ENCODE results near the gene AMPD3.

The AMPD3 gene

DNA sequence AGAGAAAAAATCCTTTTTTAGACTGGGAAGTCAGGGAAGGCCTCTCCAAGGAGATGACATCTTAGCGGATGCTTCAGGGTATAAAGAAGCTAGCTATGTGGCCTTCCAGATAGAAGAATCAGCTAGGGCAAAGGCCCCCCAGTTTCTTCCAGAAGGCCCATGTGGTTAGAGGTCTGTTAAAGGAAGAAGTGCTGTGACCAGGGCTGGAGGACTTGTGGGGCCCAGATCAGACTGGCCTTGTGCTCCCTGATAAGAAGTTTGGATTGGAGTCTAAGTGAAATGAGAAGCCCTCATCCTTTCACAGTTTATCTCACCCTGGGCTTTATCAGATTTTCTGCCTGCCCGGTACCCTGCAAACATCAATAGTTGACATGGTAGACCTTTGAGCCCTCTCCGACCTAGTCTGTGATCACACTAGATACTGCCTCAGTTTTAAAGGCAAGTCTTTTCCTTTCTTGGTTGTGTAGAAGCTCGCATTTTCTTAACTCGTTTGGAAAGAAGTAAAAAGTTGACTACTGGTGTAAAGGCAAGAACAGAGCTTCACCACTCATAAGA lies 7.8 kb downstream of the AMPD3 start:
- no peak for DNase-seq

DNA sequence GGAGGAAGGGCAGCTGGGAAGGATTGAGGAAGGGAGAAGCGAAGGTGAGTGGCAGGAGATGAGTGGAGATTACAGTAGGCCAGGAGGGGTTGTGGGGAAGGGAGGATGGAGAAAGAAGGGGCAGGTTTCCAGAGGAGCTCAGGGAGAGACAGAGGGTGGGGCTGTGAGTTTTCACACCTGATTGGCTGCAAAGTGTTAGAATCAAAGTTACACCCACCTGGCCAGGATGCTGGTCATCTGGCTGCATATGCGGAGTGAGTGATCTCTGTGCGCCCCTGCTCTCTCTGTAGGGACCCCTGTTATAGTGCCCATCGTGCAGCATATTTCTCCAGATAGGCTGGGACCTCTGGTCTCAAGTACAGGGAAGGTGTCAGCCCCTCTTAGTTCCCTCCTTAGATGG lies 18.3 kb downstream of the AMPD3 start:
- peak; percentile 14 for DNase-seq

DNA sequence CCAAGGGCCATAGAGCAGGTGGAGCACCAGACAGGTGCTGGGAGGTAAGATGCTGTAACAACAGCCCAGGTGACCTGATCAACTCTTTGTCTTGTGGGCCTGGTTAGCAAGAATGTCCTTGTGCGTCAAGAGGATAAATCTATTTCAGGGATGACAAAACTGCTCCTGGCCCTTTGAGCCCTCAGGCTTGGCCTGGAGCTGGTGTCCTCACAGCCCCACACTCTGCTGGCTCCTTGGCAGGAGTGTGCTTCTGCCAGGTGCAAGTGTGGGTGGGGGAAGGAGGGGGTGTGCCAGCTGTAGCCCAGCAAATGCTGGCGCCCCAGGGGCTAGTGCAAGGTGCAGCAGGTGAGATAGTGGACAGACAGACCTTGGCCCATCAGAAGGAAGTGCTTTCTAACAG lies 19.5 kb downstream of the AMPD3 start:
- DNase-seq: no peak

DNA sequence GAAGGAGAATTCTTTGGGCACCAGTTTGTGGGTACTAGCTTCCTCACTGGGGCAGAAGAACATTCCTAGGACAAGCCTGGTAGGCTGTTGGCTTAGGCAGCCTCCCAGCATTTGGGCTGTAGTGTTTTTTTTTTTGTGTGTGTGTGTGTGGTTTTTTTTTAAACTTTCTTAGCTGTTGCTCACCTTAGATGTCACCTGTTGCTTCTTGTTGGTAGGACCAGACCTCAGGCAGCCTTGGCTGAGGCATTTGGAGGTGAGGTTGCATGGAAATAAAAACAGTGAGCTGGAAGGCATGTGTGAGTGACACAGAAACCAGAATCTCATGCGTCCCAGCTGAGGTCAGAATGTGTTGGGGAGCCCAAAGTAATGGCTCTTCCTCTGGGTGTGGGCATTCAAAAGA lies 21.3 kb downstream of the AMPD3 start:
- DNase-seq: no peak

DNA sequence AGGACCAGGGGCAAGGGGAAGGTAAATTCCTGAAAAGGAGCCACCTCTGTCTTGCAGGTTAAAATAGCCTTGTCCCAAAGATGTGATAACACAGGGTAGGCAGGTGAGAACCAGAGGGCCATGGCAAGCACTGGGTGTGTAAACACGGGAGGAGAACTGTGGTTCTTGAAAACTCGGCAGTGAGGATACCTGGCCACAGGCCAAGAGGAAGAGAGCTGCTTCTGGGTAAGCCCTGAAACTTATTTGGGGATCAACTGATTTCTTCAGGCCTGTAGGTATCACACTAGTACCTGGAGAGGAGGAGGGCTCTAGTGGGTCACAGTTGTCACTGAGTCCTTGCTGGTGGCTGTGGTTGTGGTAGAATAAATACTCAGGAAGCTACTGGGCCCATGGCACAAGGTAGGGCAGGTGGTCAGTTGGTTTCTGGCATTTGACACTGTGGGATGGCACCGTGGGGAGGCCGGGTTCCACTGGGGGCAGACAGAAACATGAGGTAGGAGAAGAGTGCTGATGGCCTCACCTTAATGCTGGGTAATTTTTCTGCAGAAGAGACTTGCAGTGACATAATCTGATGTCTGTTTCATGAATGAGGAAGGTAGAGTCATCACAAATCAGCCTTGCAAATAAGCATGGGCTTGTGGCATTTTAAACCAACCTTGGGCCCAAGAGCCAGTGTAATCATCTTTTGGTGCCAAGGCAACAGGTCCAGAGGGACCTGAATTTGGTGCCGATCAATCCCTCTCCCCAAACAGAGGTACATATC lies 22.0 kb downstream of the AMPD3 start:
- DNase-seq: no peak

DNA sequence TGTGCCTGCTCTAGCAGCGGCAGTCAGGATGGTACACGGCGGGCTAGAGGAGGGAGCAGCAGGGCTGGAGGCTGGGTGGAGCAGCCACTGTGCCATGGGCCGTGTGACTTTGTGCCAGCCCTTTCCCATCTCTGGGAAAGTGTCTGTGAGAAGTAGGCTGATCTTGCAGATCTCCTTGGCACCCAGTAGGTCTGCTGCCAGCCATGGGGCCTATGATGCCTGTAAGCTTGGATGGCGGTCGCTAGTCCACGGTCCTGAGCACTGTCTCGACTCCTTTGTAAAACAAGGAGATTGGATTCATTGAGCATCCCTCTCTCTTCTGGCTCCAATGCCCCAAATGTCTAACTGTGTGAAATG lies 22.6 kb downstream of the AMPD3 start:
- DNase-seq: no peak

DNA sequence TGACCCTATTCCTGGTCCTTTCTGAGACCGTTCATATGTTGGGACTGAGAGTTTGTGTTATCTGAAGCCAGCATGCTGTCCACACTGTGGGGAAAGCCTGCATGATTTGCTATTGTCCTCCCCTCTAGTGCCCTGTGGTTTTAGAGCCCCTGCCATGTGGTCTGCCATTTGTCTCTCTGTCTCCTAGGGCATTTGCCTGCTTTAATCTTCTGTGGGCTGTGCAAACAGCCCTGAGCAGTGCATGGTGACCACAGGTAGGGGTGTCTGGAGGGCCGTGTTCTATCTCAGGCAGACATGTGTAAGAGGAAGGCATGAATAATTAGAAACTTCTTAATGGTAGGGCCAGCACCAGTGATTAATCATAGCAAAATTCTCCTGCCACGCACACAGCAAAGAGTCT lies 23.0 kb downstream of the AMPD3 start:
- DNase-seq: no peak

DNA sequence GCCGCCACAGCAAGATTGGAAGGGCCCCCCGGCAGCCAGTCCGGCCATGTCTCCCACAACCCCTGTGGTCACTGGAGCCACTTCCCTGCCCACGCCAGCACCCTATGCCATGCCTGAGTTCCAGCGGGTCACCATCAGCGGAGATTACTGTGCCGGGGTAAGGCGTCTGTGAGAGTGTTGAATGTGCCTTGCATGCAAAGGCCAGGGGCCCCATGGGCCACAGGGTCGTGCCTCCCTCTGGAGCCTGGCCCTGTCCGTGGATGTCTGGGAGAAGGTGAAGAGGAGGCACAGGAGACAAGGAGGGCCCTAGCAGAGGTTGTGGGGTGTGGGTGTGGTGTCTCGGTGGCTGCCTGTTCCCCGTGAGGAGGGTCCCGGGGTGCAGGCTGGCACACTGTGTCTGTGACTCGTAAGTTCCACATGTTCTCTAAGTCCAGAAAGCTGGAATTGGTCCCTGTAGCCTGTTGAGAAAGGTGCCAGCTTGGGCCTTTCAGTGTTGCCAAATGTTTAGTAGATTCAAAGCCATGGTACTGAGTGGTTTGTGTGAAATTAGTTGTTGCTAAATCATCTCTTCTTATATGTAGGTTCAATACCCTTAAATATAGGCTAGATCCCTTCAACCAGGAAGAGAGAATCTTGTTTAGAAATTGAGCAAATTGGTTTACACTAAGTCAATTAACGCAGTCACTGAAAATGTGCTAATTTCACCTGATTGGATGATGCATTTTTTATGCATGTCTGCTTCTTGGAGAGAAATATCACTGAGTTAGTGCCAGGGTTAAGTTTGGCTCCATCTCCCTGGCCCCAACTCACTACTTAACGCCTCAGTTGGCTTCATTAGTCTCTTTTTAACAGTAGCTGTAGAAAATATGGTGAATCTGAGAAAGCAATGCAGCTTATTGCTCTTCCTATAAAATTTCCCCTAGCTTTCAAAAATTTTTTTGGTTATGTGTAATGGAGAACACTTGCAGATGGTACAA lies 23.8 kb downstream of the AMPD3 start:
- DNase-seq: no peak

DNA sequence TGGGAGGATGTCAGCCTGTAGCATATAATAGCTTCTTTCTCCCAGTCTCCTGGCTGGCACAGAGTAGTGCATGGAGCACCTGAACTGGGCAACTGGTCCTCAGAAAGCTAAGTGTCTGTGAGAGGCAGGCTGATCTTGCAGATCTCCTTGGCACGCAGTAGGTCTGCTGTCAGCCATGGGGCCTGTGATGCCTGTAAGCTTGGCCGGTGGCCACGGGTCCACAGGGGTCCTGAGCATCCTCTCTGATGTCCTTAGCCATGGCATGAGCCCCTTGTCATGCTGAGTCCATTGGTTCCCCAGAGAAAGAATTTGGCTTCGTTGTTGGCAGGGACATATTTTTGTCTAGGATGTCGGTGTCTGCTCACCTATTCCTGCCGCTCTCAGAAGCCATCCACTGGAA lies 25.0 kb downstream of the AMPD3 start:
- no peak for DNase-seq

DNA sequence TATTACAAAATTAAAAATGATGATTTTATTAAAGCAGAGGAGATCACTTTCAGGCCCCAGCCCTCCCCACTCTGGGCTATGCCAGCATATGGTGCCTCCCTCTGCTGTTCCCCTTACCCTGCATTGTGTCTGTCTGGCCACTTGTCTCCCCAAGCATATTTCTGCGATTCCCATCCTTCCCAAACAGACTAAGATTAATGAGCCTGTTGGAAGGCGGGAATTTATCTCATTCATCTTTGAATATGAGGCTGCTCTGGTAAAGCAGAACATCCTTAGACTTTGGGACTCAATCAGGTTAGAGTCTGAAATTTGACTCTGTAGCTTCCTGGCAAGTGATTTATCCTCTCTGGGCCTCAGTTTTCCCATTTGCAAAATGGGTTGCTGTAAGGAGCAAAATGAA lies 25.7 kb downstream of the AMPD3 start:
- DNase-seq: no peak

DNA sequence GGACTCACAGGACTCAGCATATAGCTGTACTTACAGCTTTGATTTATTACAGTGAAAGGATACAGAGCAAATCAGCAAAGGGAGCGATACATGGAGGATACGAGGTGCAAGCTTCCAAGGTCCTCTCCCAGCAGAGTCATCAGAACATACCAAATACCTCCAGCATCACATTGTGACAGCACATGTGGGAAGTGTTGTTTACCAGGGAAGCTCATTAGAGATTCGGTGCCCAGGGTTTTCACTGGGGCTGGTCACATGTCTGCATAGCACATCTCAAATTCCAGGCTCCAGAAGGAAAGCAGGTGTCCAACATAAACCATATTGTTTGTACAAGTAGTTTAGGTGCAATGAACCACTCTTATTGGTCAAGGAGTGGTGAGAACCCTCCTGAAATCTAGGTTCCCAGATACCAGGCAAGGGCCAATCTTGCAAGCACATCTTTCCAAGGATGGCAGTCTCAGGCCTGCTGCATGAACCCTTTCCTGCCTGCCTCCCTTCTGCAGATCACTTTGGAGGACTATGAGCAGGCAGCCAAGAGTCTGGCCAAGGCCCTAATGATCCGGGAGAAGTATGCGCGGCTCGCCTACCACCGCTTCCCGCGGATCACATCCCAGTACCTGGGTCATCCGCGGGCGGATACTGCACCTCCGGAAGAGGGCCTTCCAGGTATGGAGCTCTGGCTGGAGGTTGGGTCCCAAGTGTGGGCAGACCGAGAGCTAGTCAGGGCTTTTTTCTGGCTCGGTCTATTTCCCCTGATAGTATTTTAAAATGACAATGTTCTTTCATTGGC lies 26.7 kb downstream of the AMPD3 start:
- peak; percentile 22 for DNase-seq

DNA sequence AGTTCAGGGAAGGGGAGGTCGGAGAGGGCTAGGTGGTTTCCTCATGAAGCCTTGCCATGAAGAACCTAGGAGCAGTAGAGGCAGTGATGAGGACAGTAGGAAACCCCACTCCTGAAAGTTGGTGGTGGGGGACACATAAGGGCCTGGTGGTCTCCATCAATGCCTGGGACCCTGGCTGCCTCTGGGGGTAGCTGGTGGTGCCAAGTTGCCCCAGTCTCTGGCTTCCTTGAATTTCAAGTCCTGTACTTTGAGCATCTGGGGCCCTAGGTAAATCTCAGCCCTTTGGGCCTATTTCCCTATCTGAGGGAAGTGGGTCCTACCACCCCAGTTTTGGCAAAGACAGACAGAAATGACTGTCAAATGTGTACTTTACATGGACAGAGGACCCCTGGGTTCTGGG lies 28.1 kb downstream of the AMPD3 start:
- DNase-seq: no peak

DNA sequence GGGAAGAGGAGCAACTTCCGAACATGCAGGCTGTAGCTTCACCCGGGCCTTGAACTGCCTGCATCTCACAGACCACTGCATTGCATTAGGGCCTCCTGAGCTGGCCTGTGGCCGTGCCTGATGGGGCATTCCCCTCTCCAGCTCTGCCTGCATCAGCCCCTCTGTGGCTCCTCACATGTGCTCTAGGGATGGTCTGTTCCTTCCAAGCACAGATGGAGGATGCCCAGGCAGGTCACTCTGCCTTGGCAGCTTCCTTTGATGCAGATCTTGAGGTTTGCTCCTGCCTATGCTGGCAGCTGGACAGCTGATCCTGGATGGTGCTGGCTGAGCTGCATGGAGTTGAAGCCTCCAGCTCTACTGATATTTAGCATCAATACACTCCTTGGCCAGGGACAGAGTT lies 28.5 kb downstream of the AMPD3 start:
- DNase-seq: peak; percentile 38

DNA sequence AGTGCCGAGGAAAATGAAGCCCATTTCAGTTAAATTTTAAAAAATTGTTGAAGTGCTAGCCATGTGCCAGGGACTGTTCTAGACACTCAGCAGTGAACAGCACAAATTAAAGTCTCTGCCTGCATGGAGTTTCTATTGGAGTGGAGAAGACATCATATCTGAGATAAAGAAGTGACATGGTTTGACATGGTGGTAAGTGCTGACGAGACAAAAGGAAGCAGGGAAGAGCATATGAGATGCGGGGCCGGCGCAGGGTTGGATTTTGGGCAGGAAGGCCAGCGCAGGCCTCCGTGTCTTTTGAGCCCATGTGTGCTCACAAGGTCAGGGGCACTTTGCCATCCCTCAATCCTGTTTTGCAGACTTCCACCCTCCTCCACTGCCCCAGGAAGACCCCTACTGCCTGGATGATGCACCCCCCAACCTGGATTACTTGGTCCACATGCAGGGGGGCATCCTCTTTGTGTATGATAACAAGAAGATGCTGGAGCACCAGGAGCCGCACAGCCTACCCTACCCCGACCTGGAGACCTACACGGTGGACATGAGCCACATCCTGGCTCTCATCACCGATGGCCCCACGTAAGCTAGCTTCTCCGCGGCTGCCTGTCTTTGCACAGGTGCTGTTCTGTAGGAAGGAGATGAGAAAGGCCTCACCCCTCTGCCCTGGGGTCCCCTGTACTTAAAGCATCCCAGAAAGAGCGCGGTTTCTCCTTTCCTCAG lies 29.6 kb downstream of the AMPD3 start:
- DNase-seq: peak; percentile 30

DNA sequence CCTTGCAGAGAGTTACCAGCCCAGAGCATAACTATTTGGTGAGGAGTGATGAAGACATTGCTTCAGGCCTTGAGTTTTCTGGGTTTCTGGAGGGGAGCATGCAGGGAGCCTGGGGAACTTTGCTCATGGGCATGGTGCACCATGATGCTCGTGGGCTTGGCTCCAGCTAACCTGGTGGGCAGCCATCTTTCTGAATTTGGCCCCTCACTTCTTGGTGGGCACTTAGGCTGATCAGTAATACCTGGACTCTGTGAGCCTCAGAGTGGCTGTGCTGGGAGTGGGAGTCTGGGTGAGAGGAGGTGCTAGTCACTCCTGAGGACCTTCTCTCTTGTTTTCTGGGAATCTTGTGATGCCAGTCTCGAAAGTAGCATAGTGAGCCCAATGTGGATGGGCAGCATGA lies 30.6 kb downstream of the AMPD3 start:
- DNase-seq: no peak

DNA sequence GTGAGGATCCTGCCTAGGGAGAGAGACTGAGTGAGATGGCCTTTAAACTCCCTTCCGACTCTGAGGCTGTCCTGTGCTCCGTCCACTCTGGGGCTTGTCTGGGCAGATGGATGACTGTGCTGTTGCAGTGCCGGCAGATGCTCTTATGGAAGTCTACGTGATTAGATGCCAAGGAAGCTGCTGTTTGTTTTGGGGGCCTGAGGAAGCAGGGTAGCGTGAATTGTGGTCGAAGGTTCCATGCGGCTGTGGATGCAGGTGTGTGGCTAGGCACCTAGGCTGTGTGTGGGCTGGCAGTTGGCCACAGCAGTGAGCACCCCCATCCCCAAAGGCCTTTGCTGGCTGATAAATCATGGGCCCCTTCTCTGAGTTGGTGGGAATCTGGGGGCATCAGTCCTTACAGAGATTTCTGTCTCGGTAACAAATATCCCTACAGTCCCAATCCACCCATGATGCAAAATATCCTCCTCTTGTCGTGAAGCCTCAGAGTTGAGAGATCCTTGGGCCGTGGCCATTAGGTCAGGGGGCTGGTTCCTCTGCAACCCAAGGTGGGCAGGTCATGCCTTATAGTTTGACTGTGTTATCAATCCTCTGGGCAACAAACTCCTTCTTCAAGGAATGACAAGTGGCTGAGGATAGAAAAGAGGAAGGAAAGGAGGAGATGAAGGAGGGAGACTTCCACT lies 31.2 kb downstream of the AMPD3 start:
- DNase-seq: no peak

DNA sequence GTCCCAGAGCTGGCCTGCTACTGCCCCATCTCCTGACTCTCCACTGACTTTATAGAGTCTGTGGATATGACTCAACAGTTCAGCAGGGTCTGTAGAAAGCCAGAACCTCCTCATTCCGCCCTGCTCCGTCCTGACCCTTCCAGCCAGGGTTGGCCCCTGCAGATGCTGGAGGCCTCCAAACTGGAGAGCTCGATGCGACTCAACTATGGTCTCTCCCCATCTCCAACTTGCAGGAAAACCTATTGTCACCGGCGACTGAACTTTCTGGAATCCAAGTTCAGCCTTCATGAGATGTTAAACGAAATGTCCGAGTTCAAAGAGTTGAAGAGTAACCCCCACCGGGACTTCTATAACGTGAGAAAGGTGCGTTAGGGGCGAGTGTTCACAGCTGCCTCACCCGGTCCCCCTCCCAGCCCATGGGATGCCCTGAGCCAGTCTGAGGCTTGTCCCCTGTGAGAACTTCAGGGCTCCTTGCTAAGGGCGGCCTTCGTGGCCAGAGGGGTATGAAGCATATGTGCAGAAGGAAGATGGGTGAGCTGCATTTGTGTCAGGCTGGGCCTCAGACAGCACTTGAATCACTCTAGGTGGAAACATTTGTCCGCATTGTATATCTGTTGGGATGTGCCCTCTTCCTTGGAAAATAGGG lies 32.1 kb downstream of the AMPD3 start:
- DNase-seq: no peak

DNA sequence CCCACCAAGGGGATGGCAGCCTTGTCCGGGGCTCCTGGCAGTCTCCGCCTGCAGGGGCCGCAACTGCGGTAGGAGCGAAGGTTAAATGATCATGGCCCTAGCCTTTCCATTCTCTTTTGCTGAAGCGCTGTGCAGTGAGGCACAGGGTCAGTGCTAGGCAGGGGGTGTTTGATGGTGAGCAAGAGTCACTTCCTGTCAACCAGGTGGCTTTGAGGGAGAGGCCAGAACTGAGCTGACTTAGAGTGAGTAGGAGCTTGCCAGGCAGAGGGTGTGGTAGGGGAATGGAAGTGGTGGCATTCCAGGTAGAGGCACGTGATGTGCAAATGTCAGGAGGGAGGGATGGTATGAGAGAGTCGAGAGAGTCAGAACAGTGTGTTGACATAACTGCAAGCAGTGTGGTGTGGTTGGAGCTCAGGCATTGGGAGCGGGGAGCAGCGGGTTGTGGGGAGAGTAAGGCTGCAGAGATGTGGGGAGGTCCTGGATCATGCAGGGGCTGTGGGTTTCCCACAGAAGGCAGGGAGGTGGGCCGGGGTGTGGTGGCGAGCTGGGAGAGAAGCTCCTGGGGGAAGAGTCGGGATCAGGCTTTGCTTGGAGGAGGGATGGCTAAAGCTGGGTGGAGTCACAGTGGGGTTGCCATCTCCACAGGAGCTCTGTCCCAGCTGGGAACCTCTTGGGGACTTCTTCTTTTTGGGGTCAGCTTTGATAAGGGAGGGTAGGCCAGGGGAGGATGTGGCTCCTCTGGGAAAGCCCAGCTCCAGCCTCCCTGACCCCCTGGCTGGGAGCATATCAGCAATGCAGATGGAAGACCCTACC lies 33.3 kb downstream of the AMPD3 start:
- peak; percentile 59 for DNase-seq

DNA sequence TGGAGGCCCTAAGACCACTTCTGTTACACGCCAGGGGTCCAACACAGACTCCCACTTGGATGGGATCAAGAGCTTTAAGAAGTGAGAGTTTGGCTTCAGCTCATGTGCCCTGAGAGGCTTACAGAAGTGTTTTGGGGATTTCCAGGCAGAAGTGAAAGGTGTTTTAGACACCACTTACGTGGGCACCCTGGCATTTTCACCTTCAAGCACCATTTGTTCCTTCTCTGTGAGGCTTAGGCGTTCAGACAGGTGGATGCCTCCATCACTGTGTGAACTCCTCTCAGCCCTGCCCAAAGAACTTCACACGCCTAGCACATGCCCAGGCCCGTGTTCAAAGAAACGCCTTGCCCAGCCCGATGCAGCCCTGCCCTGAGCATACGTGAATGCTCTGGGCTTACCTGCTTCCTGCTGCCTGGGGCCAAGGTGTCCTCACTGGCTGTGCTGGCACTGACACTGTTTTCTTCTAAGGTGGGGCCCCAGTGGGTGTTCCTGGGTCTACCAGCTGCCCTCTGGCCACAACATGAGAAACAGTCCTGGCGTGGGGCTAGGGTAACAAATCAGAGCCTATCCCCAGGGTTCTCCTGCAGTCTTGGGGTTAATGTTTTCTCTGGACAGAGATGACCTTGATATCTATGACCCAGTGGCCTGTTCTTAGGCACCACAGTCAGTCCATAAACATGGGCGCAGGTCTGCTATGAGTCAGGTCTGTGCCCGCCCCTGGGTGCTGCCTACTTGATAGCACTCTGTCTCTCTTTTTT lies 34.0 kb downstream of the AMPD3 start:
- DNase-seq: no peak

DNA sequence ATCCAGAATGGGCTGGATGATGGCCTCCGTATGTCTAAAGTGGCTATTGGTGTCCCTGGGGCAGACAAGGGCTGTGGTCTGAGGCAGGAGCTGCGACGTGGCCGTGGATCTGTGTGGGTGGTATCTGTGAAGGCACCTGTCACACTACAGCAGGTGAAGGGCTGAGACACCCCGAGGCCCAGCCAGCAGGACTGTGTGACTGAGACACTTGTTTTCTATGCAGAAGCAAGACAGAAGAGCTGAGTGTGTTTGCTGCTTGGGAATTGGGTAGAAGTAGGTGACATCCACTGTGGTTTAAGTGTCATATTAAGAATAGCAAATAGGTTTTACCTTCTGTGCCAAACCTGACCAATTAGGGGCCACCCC lies 35.0 kb downstream of the AMPD3 start:
- DNase-seq: peak; percentile 50
